Measurements from ENCODE around the gene MS4A10. TPM values are rescaled to one million over a fixed set of nuclear protein-coding genes. Genes with fewer than 3 reads are reported as not detected.

Gene MS4A10
- total and polyA plus RNA-seq, 5 donors from 2014 or later, result not detected

- Mint-ChIP-seq H3K27me3 (peaks cover 5% of the 10 kb centered on the region), H3K27ac (peak overlapping the region; percentile 38 to 97 (median 93)), H3K4me1 (peaks cover 4 to 53% (median 33%) of the 10 kb centered on the region in 4 donors), H3K36me3 (no peaks in the 10 kb centered on the region), H3K9me3 (no peaks in the 10 kb centered on the region), H3K4me3 (peak overlapping the region; percentile 85 to 96 (median 91))
- Histone ChIP-seq H3K9me3 (ENCODE audit: control insufficient read depth in 2 of 2, low read length in 2 of 2) (no peaks in the 10 kb centered on the region), H3K36me3 (ENCODE audit: control insufficient read depth, insufficient read depth, low read length) (no peaks in the 10 kb centered on the region), H3K27me3 (ENCODE audit: control insufficient read depth, insufficient read depth, low read length) (no peaks in the 10 kb centered on the region), H3K4me1 (ENCODE audit: control insufficient read depth, insufficient read depth, low read length, poor library complexity, severe bottlenecking) (peaks cover 38% of the 10 kb centered on the region), H3K4me3 (ENCODE audit: low read depth, low read length) (peak overlapping the region; percentile 75), H3K27ac (ENCODE audit: insufficient read depth, low read length, poor library complexity, severe bottlenecking) (peak overlapping the region; percentile 74)
- DNase-seq, result no peak
- no peak for ATAC-seq (ENCODE audit: low read depth in 2 of 2)
These were observed 57.8 kb downstream of the MS4A10 start for GRCh38 chr11:60842668-60843600.

- Mint-ChIP-seq H3K27ac (peak overlapping the region; percentile 57 to 97 (median 93)), H3K27me3 (peaks cover 5% of the 10 kb centered on the region), H3K4me3 (peak overlapping the region; percentile 85 to 96 (median 91)), H3K9me3 (no peaks in the 10 kb centered on the region), H3K36me3 (peaks cover 6% of the 10 kb centered on the region), H3K4me1 (peaks cover 4 to 53% (median 33%) of the 10 kb centered on the region in 4 donors)
- H3K9me3 ChIP-seq (ENCODE audit: control insufficient read depth in 2 of 2, low read length in 2 of 2), result no peaks in the 10 kb centered on the region
- H3K4me1 ChIP-seq (ENCODE audit: control insufficient read depth, insufficient read depth, low read length, poor library complexity, severe bottlenecking), result peaks cover 38% of the 10 kb centered on the region
- H3K27me3 ChIP-seq (ENCODE audit: control insufficient read depth, insufficient read depth, low read length), result no peaks in the 10 kb centered on the region
- no peak for DNase-seq
- no peak for ATAC-seq (ENCODE audit: low read depth in 2 of 2)
- H3K27ac ChIP-seq (ENCODE audit: insufficient read depth, low read length, poor library complexity, severe bottlenecking), result no peak overlapping the region
- peaks cover 4% of the 10 kb centered on the region for H3K36me3 ChIP-seq (ENCODE audit: control insufficient read depth, insufficient read depth, low read length)
- H3K4me3 ChIP-seq (ENCODE audit: low read depth, low read length), result peak overlapping the region; percentile 24
These were observed 59.1 kb downstream of the MS4A10 start for GRCh38 chr11:60844045-60844869.

- Histone ChIP-seq H3K36me3 (ENCODE audit: control insufficient read depth, insufficient read depth, low read length) (peaks cover 10% of the 10 kb centered on the region), H3K27me3 (ENCODE audit: control insufficient read depth, insufficient read depth, low read length) (no peaks in the 10 kb centered on the region), H3K4me3 (ENCODE audit: low read depth, low read length) (peak overlapping the region; percentile 24), H3K4me1 (ENCODE audit: control insufficient read depth, insufficient read depth, low read length, poor library complexity, severe bottlenecking) (peaks cover 38% of the 10 kb centered on the region), H3K9me3 (ENCODE audit: control insufficient read depth in 2 of 2, low read length in 2 of 2) (no peaks in the 10 kb centered on the region), H3K27ac (ENCODE audit: insufficient read depth, low read length, poor library complexity, severe bottlenecking) (no peak overlapping the region)
- H3K4me1 Mint-ChIP-seq, result peaks cover 4 to 53% (median 33%) of the 10 kb centered on the region in 4 donors
- H3K36me3 Mint-ChIP-seq, result peaks cover 6% of the 10 kb centered on the region
- no peak for DNase-seq
- peak overlapping the region; percentile 69 to 96 (median 88) for H3K4me3 Mint-ChIP-seq
- H3K27ac Mint-ChIP-seq, result peak overlapping the region; percentile 3 to 93 (median 39)
- ATAC-seq (ENCODE audit: low read depth in 2 of 2), result no peak
- H3K9me3 Mint-ChIP-seq, result no peaks in the 10 kb centered on the region
- peaks cover 5% of the 10 kb centered on the region for H3K27me3 Mint-ChIP-seq
These were observed 59.7 kb downstream of the MS4A10 start for GRCh38 chr11:60844870-60845221.

- ATAC-seq (ENCODE audit: low read depth in 2 of 2) (no peak), DNase-seq (no peak)
- Histone ChIP-seq H3K4me1 (ENCODE audit: control insufficient read depth, insufficient read depth, low read length, poor library complexity, severe bottlenecking) (peaks cover 38% of the 10 kb centered on the region), H3K36me3 (ENCODE audit: control insufficient read depth, insufficient read depth, low read length) (peaks cover 11% of the 10 kb centered on the region), H3K27ac (ENCODE audit: insufficient read depth, low read length, poor library complexity, severe bottlenecking) (no peak overlapping the region), H3K27me3 (ENCODE audit: control insufficient read depth, insufficient read depth, low read length) (no peaks in the 10 kb centered on the region), H3K9me3 (ENCODE audit: control insufficient read depth in 2 of 2, low read length in 2 of 2) (no peaks in the 10 kb centered on the region), H3K4me3 (ENCODE audit: low read depth, low read length) (no peak overlapping the region)
- Mint-ChIP-seq H3K4me3 (peak overlapping the region in 3 of 4 donors; percentile 14 to 90 (median 85)), H3K9me3 (no peaks in the 10 kb centered on the region), H3K4me1 (peaks cover 4 to 53% (median 33%) of the 10 kb centered on the region in 4 donors), H3K27ac (peak overlapping the region in 1 of 3 donors; percentile 93), H3K36me3 (peaks cover 6% of the 10 kb centered on the region), H3K27me3 (peaks cover 5% of the 10 kb centered on the region)
These were observed 60.2 kb downstream of the MS4A10 start for GRCh38 chr11:60845338-60845737.

GRCh38 chr11:60847281-60847680 is 62.1 kb downstream of the MS4A10 start:
- DNase-seq (no peak), ATAC-seq (ENCODE audit: low read depth in 2 of 2) (no peak)
- H3K27ac Mint-ChIP-seq, result peak overlapping the region in 2 of 3 donors; percentile 15 to 32
- H3K36me3 ChIP-seq (ENCODE audit: control insufficient read depth, insufficient read depth, low read length), result peaks cover 24% of the 10 kb centered on the region
- no peaks in the 10 kb centered on the region for H3K9me3 Mint-ChIP-seq
- H3K9me3 ChIP-seq (ENCODE audit: control insufficient read depth in 2 of 2, low read length in 2 of 2), result no peaks in the 10 kb centered on the region
- H3K27me3 ChIP-seq (ENCODE audit: control insufficient read depth, insufficient read depth, low read length), result no peaks in the 10 kb centered on the region
- H3K4me3 Mint-ChIP-seq, result no peak overlapping the region
- H3K27me3 Mint-ChIP-seq, result no peaks in the 10 kb centered on the region
- H3K27ac ChIP-seq (ENCODE audit: insufficient read depth, low read length, poor library complexity, severe bottlenecking), result no peak overlapping the region
- no peak overlapping the region for H3K4me3 ChIP-seq (ENCODE audit: low read depth, low read length)
- peaks cover 21% of the 10 kb centered on the region for H3K36me3 Mint-ChIP-seq
- peaks cover 0 to 40% (median 26%) of the 10 kb centered on the region in 4 donors for H3K4me1 Mint-ChIP-seq
- H3K4me1 ChIP-seq (ENCODE audit: control insufficient read depth, insufficient read depth, low read length, poor library complexity, severe bottlenecking), result peaks cover 27% of the 10 kb centered on the region

DNA sequence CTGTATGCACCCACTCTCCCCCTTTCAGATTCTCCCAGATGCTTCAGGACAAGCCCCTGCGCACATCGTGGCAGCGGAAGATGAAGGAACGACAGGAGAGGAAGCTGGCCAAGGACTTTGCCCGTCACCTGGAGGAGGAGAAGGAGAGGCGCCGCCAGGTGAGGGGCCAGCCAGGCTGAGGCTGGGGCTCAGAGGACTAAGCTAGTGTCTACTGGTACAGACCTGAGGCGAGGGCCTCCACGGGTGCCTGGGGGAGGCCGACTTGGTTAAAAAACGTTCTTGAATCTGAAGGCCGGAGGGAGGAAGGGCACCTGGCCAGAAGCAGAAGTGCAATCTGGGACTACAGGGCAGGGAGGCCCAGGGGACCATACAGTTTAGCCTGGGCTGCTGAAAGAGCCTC is 62.8 kb downstream of the MS4A10 start:
- peaks cover 21% of the 10 kb centered on the region for H3K36me3 Mint-ChIP-seq
- no peak for ATAC-seq (ENCODE audit: low read depth in 2 of 2)

DNA sequence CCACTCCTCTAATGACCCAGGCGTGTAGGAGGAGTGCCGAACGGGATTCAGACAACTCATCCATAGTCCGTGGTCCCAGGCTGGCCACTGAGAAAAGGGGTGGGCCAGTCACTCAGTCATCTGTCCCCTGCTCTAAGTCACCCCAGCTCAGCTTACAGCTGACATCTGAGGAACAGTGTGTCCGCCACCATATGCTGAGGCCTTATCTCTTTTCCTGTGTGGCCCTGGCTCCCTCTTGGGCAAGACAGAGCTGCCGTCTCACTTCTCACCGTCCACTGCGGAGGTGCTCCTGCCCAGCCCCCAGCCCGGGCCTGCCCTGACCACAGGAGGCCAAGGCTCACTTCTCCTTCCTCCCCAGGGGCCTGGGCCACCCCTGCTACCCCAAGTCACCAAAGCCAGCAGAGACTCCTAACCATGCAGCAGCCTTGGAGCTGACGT is 63.6 kb downstream of the MS4A10 start:
- peaks cover 21% of the 10 kb centered on the region for H3K36me3 Mint-ChIP-seq
- no peaks in the 10 kb centered on the region for H3K9me3 Mint-ChIP-seq
- H3K36me3 ChIP-seq (ENCODE audit: control insufficient read depth, insufficient read depth, low read length), result peaks cover 24% of the 10 kb centered on the region
- DNase-seq (no peak), ATAC-seq (ENCODE audit: low read depth in 2 of 2) (no peak)
- H3K4me3 ChIP-seq (ENCODE audit: low read depth, low read length), result no peak overlapping the region
- H3K4me1 ChIP-seq (ENCODE audit: control insufficient read depth, insufficient read depth, low read length, poor library complexity, severe bottlenecking), result peaks cover 12% of the 10 kb centered on the region
- no peak overlapping the region for H3K27ac ChIP-seq (ENCODE audit: insufficient read depth, low read length, poor library complexity, severe bottlenecking)
- peaks cover 0 to 26% (median 17%) of the 10 kb centered on the region in 4 donors for H3K4me1 Mint-ChIP-seq
- no peak overlapping the region for H3K27ac Mint-ChIP-seq
- no peak overlapping the region for H3K4me3 Mint-ChIP-seq
- no peaks in the 10 kb centered on the region for H3K9me3 ChIP-seq (ENCODE audit: control insufficient read depth in 2 of 2, low read length in 2 of 2)
- no peaks in the 10 kb centered on the region for H3K27me3 ChIP-seq (ENCODE audit: control insufficient read depth, insufficient read depth, low read length)
- no peaks in the 10 kb centered on the region for H3K27me3 Mint-ChIP-seq

More for the DNA sequence above, 62.8 kb downstream of the MS4A10 start:
- Histone ChIP-seq H3K4me1 (ENCODE audit: control insufficient read depth, insufficient read depth, low read length, poor library complexity, severe bottlenecking) (peaks cover 20% of the 10 kb centered on the region), H3K27me3 (ENCODE audit: control insufficient read depth, insufficient read depth, low read length) (no peaks in the 10 kb centered on the region), H3K9me3 (ENCODE audit: control insufficient read depth in 2 of 2, low read length in 2 of 2) (no peaks in the 10 kb centered on the region), H3K27ac (ENCODE audit: insufficient read depth, low read length, poor library complexity, severe bottlenecking) (no peak overlapping the region), H3K4me3 (ENCODE audit: low read depth, low read length) (no peak overlapping the region), H3K36me3 (ENCODE audit: control insufficient read depth, insufficient read depth, low read length) (peaks cover 24% of the 10 kb centered on the region)
- Mint-ChIP-seq H3K27ac (no peak overlapping the region), H3K4me3 (no peak overlapping the region), H3K9me3 (no peaks in the 10 kb centered on the region), H3K4me1 (peaks cover 0 to 35% (median 24%) of the 10 kb centered on the region in 4 donors), H3K27me3 (no peaks in the 10 kb centered on the region)
- no peak for DNase-seq
